Tibial nerve (tissue), 4 donors: ENCODE results near the gene TSSK2. TPM values are rescaled to one million over a fixed set of nuclear protein-coding genes. Genes with fewer than 3 reads are reported as not detected.
A peak's percentile ranks its signal among the peaks of the same experiment; 100 is the strongest.

Experiments used
- DNase-seq, 2 donors: peaks; one replicate each; pipeline ENCODE4 v3.0.0-alpha.2; 2019; ENCODE audit warnings: low spot score in 2 of 2
- H3K27ac ChIP-seq, 4 donors: fragments of 200-600 bp; sonication (generic) in 3 of 4; one replicate each; pipeline ENCODE4 v1.5.1; 2017 to 2019; ENCODE audit warnings: mild to moderate bottlenecking in 1 of 4
- H3K27me3 ChIP-seq, 2 donors: fragments of 200-600 bp; sonication (generic) in 1 of 2; one replicate each; pipeline versions ENCODE4 v1.5.1 to v1.6.0; 2017 to 2019
- H3K36me3 ChIP-seq, 3 donors: fragments of 200-600 bp; sonication (generic); one replicate each; pipeline ENCODE4 v1.5.1; 2018 to 2019
- H3K4me1 ChIP-seq, 4 donors: fragments of 200-600 bp; sonication (generic) in 3 of 4; one replicate each; pipeline ENCODE4 v1.5.1; 2017 to 2019
- H3K4me3 ChIP-seq, 4 donors: fragments of 200-600 bp; sonication (generic) in 3 of 4; one replicate each; pipeline ENCODE4 v1.5.1; 2017 to 2019; ENCODE audit warnings: mild to moderate bottlenecking in 1 of 4, moderate library complexity in 1 of 4
- H3K9me3 ChIP-seq, 4 donors: fragments of 200-600 bp; sonication (generic) in 3 of 4; one replicate each; pipeline ENCODE4 v1.5.1; 2017 to 2019
- EP300 ChIP-seq, 2 donors: sonication (generic); formaldehyde crosslinking; IDR thresholded peaks; one replicate each; pipeline ENCODE4 v1.6.1; 2017; ENCODE audit warnings: antibody characterized with exemption in 2 of 2, mild to moderate bottlenecking in 1 of 2
- POLR2A ChIP-seq, 2 donors: fragments of 450-650 bp; IDR thresholded peaks; one replicate each; pipeline ENCODE4 v1.6.1; 2017; ENCODE audit warnings: antibody characterized with exemption in 2 of 2, mild to moderate bottlenecking in 2 of 2, moderate library complexity in 2 of 2
- WGBS, 2 donors: methylation state at CpG; one replicate each; pipeline ENCODE4 v1.1.5; 2018; 5-methylcytosine and 5-hydroxymethylcytosine counted together
- total RNA-seq, 4 donors: library from RNA; depleted of rRNA; stranded (reverse); fragments of >200 nt; gene quantifications; one replicate each; pipeline ENCODE4 v1.1.0, GENCODE V29; 2016
- TF ChIP-seq, protein P1 (sequence below), 5 experiments: fragments of 200-600 bp in 3 of 5; fragments of 450-650 bp in 2 of 5; sonication (generic) in 3 of 5; IDR thresholded peaks; one replicate each; pipeline ENCODE4 v1.5.1; 2016 to 2019; ENCODE audit warnings: antibody characterized with exemption in 5 of 5, mild to moderate bottlenecking in 3 of 5, moderate library complexity in 2 of 5

Gene TSSK2
- total RNA-seq, 4 donors from 2014 or later: 0.30 TPM; not detected in 3

DNA sequence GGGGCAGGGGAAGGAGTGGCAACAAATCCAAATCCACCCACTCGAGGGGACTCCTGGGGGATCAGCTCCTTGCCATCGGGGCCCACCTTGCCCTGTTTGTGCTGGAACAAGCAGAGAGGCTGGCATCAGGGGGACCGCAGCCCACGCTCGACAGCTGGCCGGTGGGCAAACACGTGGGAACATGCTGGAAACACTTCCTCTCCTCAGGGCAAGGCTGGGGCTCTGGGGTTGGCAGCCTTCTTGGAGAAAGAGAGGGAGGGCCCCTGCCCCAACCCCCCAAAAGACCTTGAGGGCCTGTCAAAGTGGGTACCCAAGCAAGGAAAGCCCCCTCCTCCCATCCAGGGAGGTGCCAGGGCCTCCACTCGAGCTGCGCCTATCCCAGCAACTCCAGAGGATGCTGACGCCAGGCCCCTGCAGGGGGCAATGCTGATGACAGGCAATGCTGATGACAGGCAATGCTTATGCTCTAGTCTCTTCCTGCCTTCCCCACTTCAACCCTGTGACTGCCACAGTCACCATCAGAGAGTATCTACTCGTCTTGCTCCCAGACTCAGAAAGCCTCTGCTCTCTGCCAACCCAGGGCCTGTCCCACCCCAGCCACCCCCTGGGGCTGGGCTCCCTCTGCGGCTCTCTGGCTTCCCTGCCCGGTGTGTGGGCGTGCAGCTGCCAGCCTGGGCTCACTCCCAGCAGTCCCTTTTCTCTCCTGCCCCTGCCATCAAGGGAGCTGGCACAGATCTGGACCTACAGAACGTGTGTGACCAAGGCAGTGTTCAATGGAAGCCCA is 7.3 kb downstream of the TSSK2 start:
- no peaks in the 10 kb centered on the region for H3K27me3 ChIP-seq
- H3K9me3 ChIP-seq: no peaks in the 10 kb centered on the region
- no peak for DNase-seq
- H3K4me3 ChIP-seq: no peak overlapping the region
- H3K4me1 ChIP-seq: peaks cover 0 to 5% (median 3%) of the 10 kb centered on the region in 4 donors
- H3K27ac ChIP-seq: no peak overlapping the region
- no peak for TF ChIP-seq EP300 (IDR thresholded peaks at IDR 0.05)
- TF ChIP-seq, protein P1, sequence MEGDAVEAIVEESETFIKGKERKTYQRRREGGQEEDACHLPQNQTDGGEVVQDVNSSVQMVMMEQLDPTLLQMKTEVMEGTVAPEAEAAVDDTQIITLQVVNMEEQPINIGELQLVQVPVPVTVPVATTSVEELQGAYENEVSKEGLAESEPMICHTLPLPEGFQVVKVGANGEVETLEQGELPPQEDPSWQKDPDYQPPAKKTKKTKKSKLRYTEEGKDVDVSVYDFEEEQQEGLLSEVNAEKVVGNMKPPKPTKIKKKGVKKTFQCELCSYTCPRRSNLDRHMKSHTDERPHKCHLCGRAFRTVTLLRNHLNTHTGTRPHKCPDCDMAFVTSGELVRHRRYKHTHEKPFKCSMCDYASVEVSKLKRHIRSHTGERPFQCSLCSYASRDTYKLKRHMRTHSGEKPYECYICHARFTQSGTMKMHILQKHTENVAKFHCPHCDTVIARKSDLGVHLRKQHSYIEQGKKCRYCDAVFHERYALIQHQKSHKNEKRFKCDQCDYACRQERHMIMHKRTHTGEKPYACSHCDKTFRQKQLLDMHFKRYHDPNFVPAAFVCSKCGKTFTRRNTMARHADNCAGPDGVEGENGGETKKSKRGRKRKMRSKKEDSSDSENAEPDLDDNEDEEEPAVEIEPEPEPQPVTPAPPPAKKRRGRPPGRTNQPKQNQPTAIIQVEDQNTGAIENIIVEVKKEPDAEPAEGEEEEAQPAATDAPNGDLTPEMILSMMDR (IDR thresholded peaks at IDR 0.05): no peak
- no peak for TF ChIP-seq POLR2A (IDR thresholded peaks at IDR 0.05)
- peaks cover 4 to 94% (median 36%) of the 10 kb centered on the region in 3 donors for H3K36me3 ChIP-seq
- WGBS, 2 donors: 81 to 82% methylated on average over 12 of the region's 15 CpGs

DNA sequence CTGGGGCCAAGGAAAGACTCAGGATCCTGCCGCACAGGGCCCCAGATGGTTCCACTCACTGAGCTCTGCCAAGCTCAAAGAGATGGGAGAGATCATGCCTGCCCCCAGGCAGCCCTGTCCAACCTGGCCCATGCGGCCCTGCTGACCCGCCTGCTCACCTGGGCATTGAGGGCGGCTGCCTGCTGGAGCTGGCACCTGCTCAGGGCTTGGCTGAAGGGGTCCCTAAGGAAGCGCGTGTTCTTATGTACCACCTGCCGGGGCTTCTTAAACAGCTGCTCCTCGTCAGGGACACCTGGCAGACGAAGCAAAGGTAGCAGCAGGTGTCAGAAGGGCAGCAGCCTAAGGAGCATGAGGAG is 7.9 kb downstream of the TSSK2 start:
- H3K9me3 ChIP-seq: no peaks in the 10 kb centered on the region
- no peak for DNase-seq
- H3K27ac ChIP-seq: no peak overlapping the region
- no peaks in the 10 kb centered on the region for H3K27me3 ChIP-seq
- H3K4me3 ChIP-seq: no peak overlapping the region
- TF ChIP-seq POLR2A (IDR thresholded peaks at IDR 0.05): no peak
- 92 to 95% methylated on average over 3 to 6 of the region's 9 CpGs for WGBS, 2 donors
- H3K4me1 ChIP-seq: peaks cover 0 to 10% (median 8%) of the 10 kb centered on the region in 4 donors
- H3K36me3 ChIP-seq: peaks cover 4 to 88% (median 36%) of the 10 kb centered on the region in 3 donors

DNA sequence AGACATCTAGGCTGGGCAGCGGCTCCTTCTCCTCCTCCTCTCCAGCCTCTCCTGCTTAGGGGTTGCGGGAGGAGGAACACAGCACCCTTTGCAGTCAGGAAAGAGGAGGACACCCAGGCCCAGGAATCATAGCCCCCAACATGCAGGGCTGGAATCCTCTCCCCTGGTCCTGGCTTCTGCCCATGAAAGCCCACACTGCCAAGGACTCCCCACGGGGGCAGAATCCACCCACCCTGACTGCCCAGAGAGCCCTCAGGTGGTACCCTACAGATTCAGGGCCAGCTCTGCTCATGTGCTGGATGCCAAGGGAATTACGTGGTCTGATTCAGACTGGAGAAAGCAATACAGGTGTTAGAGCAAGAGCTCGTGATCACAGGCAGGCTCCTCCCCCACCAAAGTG is 8.9 kb downstream of the TSSK2 start:
- peaks cover 0 to 11% (median 9%) of the 10 kb centered on the region in 4 donors for H3K4me1 ChIP-seq
- H3K27me3 ChIP-seq: no peaks in the 10 kb centered on the region
- no peaks in the 10 kb centered on the region for H3K9me3 ChIP-seq
- no peak overlapping the region for H3K27ac ChIP-seq
- no peak for DNase-seq
- H3K4me3 ChIP-seq: no peak overlapping the region
- H3K36me3 ChIP-seq: peaks cover 4 to 78% (median 31%) of the 10 kb centered on the region in 3 donors
- WGBS, 2 donors: 91 to 100% methylated on average over 2 to 5 of the region's 5 CpGs
- TF ChIP-seq, protein P1 (IDR thresholded peaks at IDR 0.05): no peak
- TF ChIP-seq POLR2A (IDR thresholded peaks at IDR 0.05): no peak
- no peak for TF ChIP-seq EP300 (IDR thresholded peaks at IDR 0.05)

DNA sequence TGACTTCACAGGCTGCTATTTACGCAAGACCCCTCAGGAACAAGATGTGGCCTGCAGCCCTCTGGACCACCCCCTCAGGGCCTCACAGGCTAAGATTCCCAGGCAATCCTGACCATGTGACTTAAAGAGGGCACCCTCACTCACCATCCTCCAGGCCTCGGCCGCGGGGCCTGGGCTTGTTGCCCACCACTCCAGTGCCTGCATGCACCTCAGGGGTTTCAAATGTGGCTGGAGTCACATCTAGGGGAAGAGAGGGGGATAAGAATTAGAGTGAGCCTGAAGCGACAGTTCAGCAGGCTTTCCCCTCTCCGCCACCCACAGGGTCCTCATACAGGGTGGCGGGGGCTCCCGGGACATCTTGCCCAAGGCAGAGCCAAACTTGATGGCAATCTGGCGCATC is 11.3 kb downstream of the TSSK2 start:
- TF ChIP-seq EP300 (IDR thresholded peaks at IDR 0.05): no peak
- TF ChIP-seq, protein P1 (IDR thresholded peaks at IDR 0.05): no peak
- no peak for TF ChIP-seq POLR2A (IDR thresholded peaks at IDR 0.05)
- Histone ChIP-seq H3K9me3 (no peaks in the 10 kb centered on the region), H3K4me1 (peaks cover 0 to 11% (median 9%) of the 10 kb centered on the region in 4 donors), H3K27me3 (no peaks in the 10 kb centered on the region), H3K4me3 (no peak overlapping the region), H3K36me3 (peaks cover 4 to 54% (median 27%) of the 10 kb centered on the region in 3 donors), H3K27ac (no peak overlapping the region)
- WGBS, 2 donors: 96 to 98% methylated on average over 9 of the region's 9 CpGs
- DNase-seq: no peak

DNA sequence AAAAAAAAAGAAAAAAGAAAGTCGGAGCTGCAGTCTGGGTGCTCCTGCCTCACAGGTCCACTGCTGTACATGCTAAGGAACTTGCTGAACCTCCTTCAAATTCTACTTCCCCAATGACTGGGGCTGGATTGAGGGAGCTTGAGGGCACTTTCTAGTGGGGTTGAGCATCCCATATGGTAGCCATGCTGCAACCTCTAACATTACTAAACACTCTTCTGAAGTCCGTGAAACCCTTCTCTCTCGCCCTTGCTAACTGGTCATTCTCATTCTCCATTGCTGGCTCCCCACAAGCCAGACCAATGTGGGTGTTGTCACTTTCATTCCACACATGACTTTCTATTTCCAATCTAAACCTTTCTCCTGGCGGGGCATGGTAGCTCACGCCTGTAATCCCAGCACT is 12.1 kb downstream of the TSSK2 start:
- peaks cover 0 to 6% of the 10 kb centered on the region in 2 donors for H3K27me3 ChIP-seq
- WGBS, 2 donors: 86 to 89% methylated on average over 5 of the region's 5 CpGs
- DNase-seq: no peak
- H3K4me1 ChIP-seq: peaks cover 0 to 11% (median 9%) of the 10 kb centered on the region in 4 donors
- H3K36me3 ChIP-seq: peaks cover 4 to 46% (median 24%) of the 10 kb centered on the region in 3 donors
- H3K27ac ChIP-seq: no peak overlapping the region
- no peak for TF ChIP-seq POLR2A (IDR thresholded peaks at IDR 0.05)
- TF ChIP-seq EP300 (IDR thresholded peaks at IDR 0.05): no peak
- TF ChIP-seq, protein P1 (IDR thresholded peaks at IDR 0.05): no peak
- no peaks in the 10 kb centered on the region for H3K9me3 ChIP-seq
- peak overlapping the region in 2 of 4 donors; percentile 65 to 71 for H3K4me3 ChIP-seq
